Erythroblast (primary cell): Measurements from ENCODE around the gene AKAP1.

ENCODE experiments used
- DNase-seq, 2 experiments: peaks; one replicate each; lab custom pipeline; 2025; lab: John Stamatoyannopoulos, UW
- GATA1 ChIP-seq: IDR thresholded peaks from 2 replicates; pipeline ENCODE4 v1.6.1; 2011; ENCODE audit warnings: low read depth, mild to moderate bottlenecking, control low read depth, low read length, moderate library complexity
- POLR2A ChIP-seq: IDR thresholded peaks from 2 replicates; pipeline ENCODE4 v1.6.1; 2011; ENCODE audit warnings: mild to moderate bottlenecking, low read length

AKAP1 gene

GRCh38 chr17:57115916-57116315 is 30.9 kb downstream of the AKAP1 start:
- no peak for DNase-seq

GRCh38 chr17:57117798-57118197 is 32.8 kb downstream of the AKAP1 start:
- TF ChIP-seq GATA1 (no peak), POLR2A (no peak)

More at GRCh38 chr17:57115916-57116315, 30.9 kb downstream of the AKAP1 start:
- TF ChIP-seq POLR2A, result no peak
- no peak for TF ChIP-seq GATA1

DNA sequence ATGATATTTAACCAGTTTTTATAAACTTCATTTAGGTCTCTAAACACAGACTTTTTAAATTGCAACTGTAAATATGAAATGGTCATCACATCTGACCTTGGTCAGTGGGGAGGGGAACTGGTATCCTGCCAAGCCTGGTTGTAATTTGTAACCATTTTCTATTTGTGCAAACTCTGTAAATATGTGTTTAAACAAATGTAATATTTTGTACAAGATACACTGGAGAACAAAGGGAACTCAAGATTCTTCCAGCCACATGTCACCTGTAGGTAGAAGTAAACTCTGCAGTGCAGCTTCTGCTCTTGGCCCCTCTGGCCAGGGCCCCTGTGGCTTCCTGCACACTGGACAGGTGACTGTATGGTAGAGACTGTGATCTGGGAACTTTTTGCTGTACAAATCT is 35.8 kb downstream of the AKAP1 start:
- no peak for TF ChIP-seq GATA1
- TF ChIP-seq POLR2A, result no peak
- no peak for DNase-seq

More at GRCh38 chr17:57117798-57118197, 32.8 kb downstream of the AKAP1 start:
- no peak for DNase-seq

DNA sequence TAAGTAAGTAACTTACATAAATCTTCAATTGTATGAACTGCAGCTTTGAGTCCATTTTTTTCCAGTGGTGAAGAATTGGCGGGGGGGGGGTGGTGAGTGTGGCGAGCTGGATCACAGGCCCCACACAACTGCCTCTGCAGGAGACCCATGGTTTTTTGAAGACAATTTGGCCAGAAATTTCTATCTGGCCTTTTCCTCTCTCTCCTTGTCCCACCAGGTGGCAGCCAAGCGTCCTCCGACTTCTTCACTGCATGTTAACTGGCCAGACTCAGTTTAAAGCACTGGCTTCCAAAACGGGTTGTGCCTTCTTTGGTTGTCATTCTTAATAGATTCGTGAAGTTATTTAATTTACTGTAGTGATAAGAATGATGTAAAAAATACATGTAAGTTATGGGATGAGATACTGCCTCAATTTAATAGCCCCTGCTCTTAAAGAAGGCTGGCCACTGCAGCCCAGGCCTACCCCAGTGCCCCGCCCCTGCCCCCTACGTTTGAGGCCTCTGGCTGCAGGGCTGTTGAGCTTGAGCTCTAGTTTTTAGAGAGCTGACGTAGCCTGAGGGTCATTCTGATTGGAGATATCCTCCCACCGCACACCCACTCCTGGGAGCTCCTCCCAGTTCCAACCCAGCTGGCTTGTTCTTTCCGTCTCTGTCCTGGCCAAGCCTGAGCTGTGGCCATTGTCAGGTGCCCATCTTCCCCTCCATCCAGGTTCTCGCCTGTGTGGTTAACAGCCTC is 36.4 kb downstream of the AKAP1 start:
- peak; percentile 20 to 47 for DNase-seq
- TF ChIP-seq POLR2A (no peak), GATA1 (no peak)

GRCh38 chr17:57124053-57124452 is 39.0 kb downstream of the AKAP1 start:
- TF ChIP-seq POLR2A, result no peak
- no peak for TF ChIP-seq GATA1
- DNase-seq, result peak in 1 of 2 experiments; percentile 42

GRCh38 chr17:57125406-57125805 is 40.4 kb downstream of the AKAP1 start:
- no peak for DNase-seq
- TF ChIP-seq POLR2A (no peak), GATA1 (no peak)

DNA sequence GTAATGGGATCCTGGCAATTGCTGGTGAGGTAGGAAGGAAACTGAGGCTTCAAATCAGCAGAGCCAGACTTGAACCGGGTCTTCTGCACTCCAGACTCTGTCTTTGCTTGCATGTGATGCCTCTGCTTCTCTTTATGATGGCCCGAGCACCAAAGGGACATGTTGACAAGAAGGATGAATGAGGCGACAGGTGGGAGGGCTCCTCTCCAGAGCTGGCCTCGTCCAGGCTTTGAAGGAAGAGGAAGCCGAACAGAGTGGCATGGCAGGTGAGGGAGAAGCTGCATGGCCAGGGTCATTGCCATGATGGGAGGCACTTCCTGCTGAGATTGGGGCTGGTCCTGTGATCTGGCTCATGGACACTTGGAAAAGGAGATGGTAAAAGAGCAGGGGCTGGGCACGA is 40.8 kb downstream of the AKAP1 start:
- DNase-seq, result no peak
- TF ChIP-seq POLR2A, result no peak
- TF ChIP-seq GATA1, result no peak

DNA sequence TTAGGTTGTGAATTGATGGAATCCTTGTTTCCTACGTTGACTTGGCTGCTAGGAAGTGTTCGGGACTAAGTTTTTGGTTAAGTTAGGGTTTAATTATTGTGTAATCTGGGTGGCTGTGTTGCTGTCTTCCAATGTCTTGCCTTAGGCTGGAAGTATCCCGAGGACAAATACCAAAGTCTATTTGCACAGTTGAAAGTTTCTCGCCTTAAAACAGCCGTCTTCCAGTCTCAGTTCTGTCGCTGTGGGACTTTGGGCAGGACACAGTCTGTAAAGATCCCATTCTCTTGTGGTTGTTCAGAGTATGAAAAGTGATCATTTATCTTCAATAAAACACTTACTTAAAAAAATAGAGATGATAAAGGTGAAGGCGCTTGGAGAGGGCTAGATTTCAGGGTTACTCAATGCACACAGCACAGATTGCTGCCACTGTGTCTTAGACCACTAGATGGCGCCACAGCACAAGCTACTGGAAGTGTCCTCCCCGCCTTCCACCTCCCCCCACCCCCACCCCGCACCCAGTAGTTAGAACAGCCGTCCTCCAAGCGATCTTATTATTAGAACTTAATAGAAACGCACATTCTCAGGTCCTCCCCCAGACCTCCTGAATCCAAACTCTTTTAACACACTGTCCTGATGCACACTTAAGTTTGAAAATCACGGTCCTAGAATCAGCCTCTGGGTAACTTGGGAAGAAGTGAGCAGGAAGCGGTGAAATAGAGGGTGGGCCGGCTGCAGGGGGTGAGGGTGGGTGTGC is 45.8 kb downstream of the AKAP1 start:
- TF ChIP-seq POLR2A (no peak), GATA1 (no peak)
- peak; percentile 74 to 87 for DNase-seq

DNA sequence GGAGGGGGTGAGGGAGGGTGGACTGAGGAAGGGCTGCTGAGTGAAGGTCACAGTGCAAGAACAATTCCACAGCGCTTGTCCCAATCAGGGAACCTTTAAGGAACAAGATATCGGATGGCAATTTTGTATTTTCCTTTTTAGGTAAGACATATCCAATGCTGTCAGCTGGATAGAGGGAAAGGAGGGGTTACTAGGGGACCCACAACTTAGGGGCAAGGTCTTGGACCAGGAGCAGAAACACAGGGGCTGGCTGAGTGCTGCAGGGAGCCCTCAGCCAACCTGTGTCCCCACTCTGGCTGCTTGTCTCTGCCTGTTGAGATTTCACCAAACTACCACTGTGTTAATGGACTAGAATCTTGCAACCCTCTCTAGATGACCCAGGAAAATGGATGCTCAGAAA is 47.6 kb downstream of the AKAP1 start:
- TF ChIP-seq POLR2A (no peak), GATA1 (no peak)

GRCh38 chr17:57133486-57133885 is 48.4 kb downstream of the AKAP1 start:
- no peak for DNase-seq
- TF ChIP-seq GATA1, result no peak
- TF ChIP-seq POLR2A, result no peak

More for the DNA sequence above, 47.6 kb downstream of the AKAP1 start:
- no peak for DNase-seq

DNA sequence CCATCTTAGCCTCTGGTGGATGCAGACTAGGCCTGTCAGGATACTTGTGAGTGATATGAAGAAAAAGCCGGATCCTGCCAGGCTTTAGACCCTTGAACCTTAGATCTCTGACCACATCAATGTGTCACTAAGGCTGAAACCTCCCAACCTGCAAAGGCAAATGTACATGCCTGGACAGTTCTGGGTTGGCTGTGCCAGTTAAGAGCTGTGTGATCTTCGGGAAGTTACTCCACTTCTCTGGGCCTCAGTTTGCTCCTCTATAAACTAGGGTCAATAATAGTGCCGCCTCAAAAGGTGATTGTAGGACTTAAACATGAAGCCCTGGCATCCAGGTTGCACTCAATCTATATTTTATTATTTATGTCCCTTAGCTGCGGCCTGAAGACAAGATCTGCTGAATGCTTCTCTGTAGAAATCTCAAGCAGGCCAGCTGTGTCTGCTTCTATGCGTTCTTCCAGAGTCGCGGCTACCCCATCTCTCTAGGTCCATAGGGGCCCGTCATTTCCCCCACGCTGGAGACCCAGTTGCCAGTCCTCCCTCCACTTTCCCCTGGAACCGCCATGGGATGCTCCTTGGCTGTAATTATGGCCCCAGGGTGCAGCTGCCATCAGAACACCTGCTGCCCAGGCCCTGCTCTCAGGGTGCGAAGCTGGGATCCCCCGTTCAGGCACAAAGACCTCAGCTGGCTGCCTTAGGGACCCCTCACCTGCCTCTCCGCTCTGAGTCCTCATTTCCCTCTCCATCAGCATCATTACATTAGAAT is 50.2 kb downstream of the AKAP1 start:
- DNase-seq, result no peak
- TF ChIP-seq POLR2A, result no peak
- no peak for TF ChIP-seq GATA1

GRCh38 chr17:57135789-57136291 is 50.8 kb downstream of the AKAP1 start:
- no peak for TF ChIP-seq POLR2A
- TF ChIP-seq GATA1, result no peak
- DNase-seq, result no peak

GRCh38 chr17:57136355-57136754 is 51.3 kb downstream of the AKAP1 start:
- TF ChIP-seq GATA1 (no peak), POLR2A (no peak)
- DNase-seq, result no peak
